CD14-positive monocyte (primary cell): Measurements from ENCODE around the gene GALNT17. TPM values are rescaled to one million over a fixed set of nuclear protein-coding genes. Genes with fewer than 3 reads are reported as not detected.

Source experiments
- DNase-seq, 3 donors: peaks; one replicate each; pipeline ENCODE4 v3.0.0-alpha.2; 2011 to 2022
- H2AFZ ChIP-seq: 2 replicates; pipeline ENCODE4 v1.6.0; 2012; ENCODE audit warnings: mild to moderate bottlenecking, low read depth, low read length, inconsistent platforms; ENCODE audit not compliant: insufficient read depth, poor library complexity, severe bottlenecking
- H3K27ac ChIP-seq, 2 donors: 1 replicate in 1 of 2; 2 replicates in 1 of 2; pipeline ENCODE4 v1.5.1; 2012 to 2013; ENCODE audit warnings: low read length in 2 of 2, control low read depth in 1 of 2, inconsistent platforms in 1 of 2, low read depth in 1 of 2, mild to moderate bottlenecking in 1 of 2
- H3K27me3 ChIP-seq, 2 donors: one replicate each; pipeline versions ENCODE4 v1.6.0 to v1.6.1; 2011 to 2013; ENCODE audit warnings: low read length in 2 of 2; ENCODE audit not compliant: control insufficient read depth in 2 of 2, insufficient read depth in 2 of 2
- H3K36me3 ChIP-seq, 2 donors: replicated peaks in 1 of 2; 1 replicate in 1 of 2; 2 replicates in 1 of 2; pipeline versions ENCODE4 v1.5.1 to v1.6.1; 2012 to 2013; ENCODE audit warnings: low read length in 2 of 2, control low read depth in 1 of 2, inconsistent platforms in 1 of 2, mild to moderate bottlenecking in 1 of 2; ENCODE audit not compliant: insufficient read depth in 2 of 2, control insufficient read depth in 1 of 2
- H3K4me1 ChIP-seq, 2 donors: 1 replicate in 1 of 2; 2 replicates in 1 of 2; pipeline versions ENCODE4 v1.5.1 to v1.6.1; 2012 to 2013; ENCODE audit warnings: low read length in 2 of 2, control low read depth in 1 of 2, inconsistent platforms in 1 of 2, mild to moderate bottlenecking in 1 of 2, moderate library complexity in 1 of 2; ENCODE audit not compliant: insufficient read depth in 2 of 2, control insufficient read depth in 1 of 2
- H3K4me2 ChIP-seq: replicated peaks from 2 replicates; pipeline ENCODE3; 2012; ENCODE audit warnings: low read length, moderate library complexity, mild to moderate bottlenecking; ENCODE audit not compliant: poor library complexity, severe bottlenecking; ENCODE audit errors: extremely low read depth
- H3K4me3 ChIP-seq, 3 experiments: fragments of 200-600 bp in 1 of 3; sonication (generic) in 1 of 3; replicated peaks in 1 of 3; 1 replicate in 2 of 3; 2 replicates in 1 of 3; pipeline ENCODE4 v1.5.1; 2011 to 2013; ENCODE audit warnings: low read length in 3 of 3, mild to moderate bottlenecking in 3 of 3, control low read depth in 2 of 3, low read depth in 2 of 3, inconsistent platforms in 1 of 3, moderate library complexity in 1 of 3
- H3K79me2 ChIP-seq: 2 replicates; pipeline ENCODE4 v1.6.0; 2012; ENCODE audit warnings: mild to moderate bottlenecking, control low read depth, inconsistent platforms, low read length, moderate library complexity; ENCODE audit not compliant: insufficient read depth
- H3K9ac ChIP-seq: 2 replicates; pipeline ENCODE4 v1.6.0; 2017; ENCODE audit warnings: low read length, mild to moderate bottlenecking; ENCODE audit not compliant: insufficient read depth, poor library complexity, severe bottlenecking
- H3K9me3 ChIP-seq, 2 donors: replicated peaks in 1 of 2; 1 replicate in 1 of 2; 2 replicates in 1 of 2; pipeline versions ENCODE4 v1.5.1 to v1.6.1; 2012 to 2013; ENCODE audit warnings: low read length in 2 of 2, control low read depth in 1 of 2; ENCODE audit not compliant: control insufficient read depth in 1 of 2, insufficient read depth in 1 of 2
- H4K20me1 ChIP-seq: 2 replicates; pipeline ENCODE4 v1.6.0; 2012; ENCODE audit warnings: mild to moderate bottlenecking, low read length, control low read depth, moderate library complexity; ENCODE audit not compliant: insufficient read depth
- H3K27ac Mint-ChIP-seq, 7 donors: one replicate each; pipeline ENCODE4 v1.8.0; 2020; ENCODE audit warnings: mild to moderate bottlenecking in 7 of 7, mixed read lengths in 7 of 7, moderate library complexity in 6 of 7, inconsistent platforms in 2 of 7
- H3K27me3 Mint-ChIP-seq, 3 donors: one replicate each; pipeline ENCODE4 v1.8.0; 2021 to 2022; ENCODE audit warnings: low read depth in 3 of 3, mild to moderate bottlenecking in 3 of 3, mixed read lengths in 3 of 3, moderate library complexity in 3 of 3, inconsistent platforms in 1 of 3
- H3K36me3 Mint-ChIP-seq, 2 donors: one replicate each; pipeline ENCODE4 v1.8.0; 2020; ENCODE audit warnings: mixed read lengths in 2 of 2, inconsistent platforms in 1 of 2, mild to moderate bottlenecking in 1 of 2
- H3K4me1 Mint-ChIP-seq: one replicate; pipeline ENCODE4 v1.8.0; 2020; ENCODE audit warnings: mild to moderate bottlenecking, mixed read lengths
- H3K4me3 Mint-ChIP-seq, 2 donors: one replicate each; pipeline ENCODE4 v1.8.0; 2020; ENCODE audit warnings: mild to moderate bottlenecking in 2 of 2, mixed read lengths in 2 of 2, moderate library complexity in 1 of 2
- H3K9me3 Mint-ChIP-seq, 7 donors: one replicate each; pipeline ENCODE4 v1.8.0; 2020 to 2022; ENCODE audit warnings: mixed read lengths in 7 of 7, mild to moderate bottlenecking in 6 of 7, moderate library complexity in 6 of 7, inconsistent platforms in 2 of 7
- WGBS: methylation state at CpG from one replicate; pipeline ENCODE4 v1.1.5; 2013; ENCODE audit warnings: missing lambda C conversion rate; ENCODE audit not compliant: insufficient coverage; 5-methylcytosine and 5-hydroxymethylcytosine counted together
- intact Hi-C, 2 donors: fragments of 100-400 bp; cut with micrococcal nuclease; formaldehyde crosslinking; loops; one replicate each; pipeline versions ENCODE4 v1.15.0 to v1.15.1; 2023
- polyA plus RNA-seq, 3 donors: library from polyadenylated mRNA; depleted of rRNA in 1 of 3; unstranded in 2 of 3; stranded (reverse) in 1 of 3; fragments of 300-500 nt in 2 of 3; fragments of >200 nt in 1 of 3; fragmentation: Illumina TruSeq in 2 of 3; gene quantifications; 1 replicate in 2 of 3; 2 replicates in 1 of 3; pipeline ENCODE4 v1.2.3, GENCODE V29; 2012 to 2021
- TF ChIP-seq, protein P1 (sequence below): fragments of 200-600 bp; IDR thresholded peaks from one replicate; pipeline ENCODE4 v1.8.0; 2022; ENCODE audit warnings: antibody characterized with exemption, mild to moderate bottlenecking

Gene GALNT17
- polyA plus RNA-seq, 3 donors = not detected

DNA sequence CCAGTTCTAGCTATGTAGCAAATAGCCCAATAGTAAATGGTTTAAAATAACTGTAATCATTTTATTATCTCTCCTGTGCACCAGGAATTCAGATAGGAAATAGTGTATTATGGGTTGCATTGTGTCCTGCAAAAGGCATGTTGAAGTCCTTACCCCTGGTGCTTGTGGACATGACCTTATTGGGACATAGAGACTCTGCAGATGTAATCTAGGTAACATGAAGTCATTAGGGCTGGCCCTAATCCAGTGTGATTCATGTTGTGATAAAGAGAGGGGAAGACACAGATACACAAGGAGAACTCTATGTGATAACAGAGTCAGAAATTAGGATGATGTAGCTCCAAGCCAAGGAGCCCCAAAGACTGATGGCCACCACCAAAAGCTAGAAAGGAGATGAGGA is 462.8 kb downstream of the GALNT17 start:
- Histone ChIP-seq H2AFZ (no peak overlapping the region), H3K4me3 (no peak overlapping the region), H3K4me2 (no peak overlapping the region), H3K36me3 (no peaks in the 10 kb centered on the region), H3K9ac (no peak overlapping the region), H3K27me3 (no peaks in the 10 kb centered on the region), H3K4me1 (no peaks in the 10 kb centered on the region), H3K27ac (no peak overlapping the region), H3K9me3 (peaks cover 4% of the 10 kb centered on the region in 2 donors), H3K79me2 (no peaks in the 10 kb centered on the region), H4K20me1 (no peaks in the 10 kb centered on the region)
- DNase-seq = no peak
- Mint-ChIP-seq H3K36me3 (no peaks in the 10 kb centered on the region), H3K9me3 (peaks cover 2 to 20% (median 10%) of the 10 kb centered on the region in 7 donors), H3K27me3 (no peaks in the 10 kb centered on the region), H3K27ac (peak overlapping the region in 1 of 7 donors; percentile 35), H3K4me1 (no peaks in the 10 kb centered on the region), H3K4me3 (no peak overlapping the region)
- TF ChIP-seq, protein P1, sequence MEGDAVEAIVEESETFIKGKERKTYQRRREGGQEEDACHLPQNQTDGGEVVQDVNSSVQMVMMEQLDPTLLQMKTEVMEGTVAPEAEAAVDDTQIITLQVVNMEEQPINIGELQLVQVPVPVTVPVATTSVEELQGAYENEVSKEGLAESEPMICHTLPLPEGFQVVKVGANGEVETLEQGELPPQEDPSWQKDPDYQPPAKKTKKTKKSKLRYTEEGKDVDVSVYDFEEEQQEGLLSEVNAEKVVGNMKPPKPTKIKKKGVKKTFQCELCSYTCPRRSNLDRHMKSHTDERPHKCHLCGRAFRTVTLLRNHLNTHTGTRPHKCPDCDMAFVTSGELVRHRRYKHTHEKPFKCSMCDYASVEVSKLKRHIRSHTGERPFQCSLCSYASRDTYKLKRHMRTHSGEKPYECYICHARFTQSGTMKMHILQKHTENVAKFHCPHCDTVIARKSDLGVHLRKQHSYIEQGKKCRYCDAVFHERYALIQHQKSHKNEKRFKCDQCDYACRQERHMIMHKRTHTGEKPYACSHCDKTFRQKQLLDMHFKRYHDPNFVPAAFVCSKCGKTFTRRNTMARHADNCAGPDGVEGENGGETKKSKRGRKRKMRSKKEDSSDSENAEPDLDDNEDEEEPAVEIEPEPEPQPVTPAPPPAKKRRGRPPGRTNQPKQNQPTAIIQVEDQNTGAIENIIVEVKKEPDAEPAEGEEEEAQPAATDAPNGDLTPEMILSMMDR = no peak
- intact Hi-C loops = no loop called here

DNA sequence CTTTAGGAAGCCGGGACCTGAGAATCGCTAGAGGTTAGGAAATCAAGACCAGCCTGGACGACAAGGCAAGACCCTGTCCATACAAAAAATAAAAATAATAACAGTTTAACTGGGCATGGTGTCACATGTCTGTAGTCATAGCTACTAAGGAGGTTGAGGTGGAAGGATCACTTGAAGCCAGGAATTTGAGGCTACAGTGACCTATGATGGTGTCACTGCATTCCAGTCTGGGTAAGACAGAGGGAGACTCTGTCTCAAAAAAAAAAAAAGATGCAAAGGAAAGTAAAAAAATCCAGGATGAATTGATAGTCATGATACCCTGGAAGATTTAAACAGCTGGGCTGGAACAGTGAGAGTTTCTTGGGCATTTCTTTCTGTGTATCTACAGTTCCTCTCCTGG is 463.2 kb downstream of the GALNT17 start:
- Mint-ChIP-seq H3K27ac (no peak overlapping the region), H3K4me3 (no peak overlapping the region), H3K9me3 (peaks cover 2 to 20% (median 10%) of the 10 kb centered on the region in 7 donors), H3K36me3 (no peaks in the 10 kb centered on the region), H3K27me3 (no peaks in the 10 kb centered on the region), H3K4me1 (no peaks in the 10 kb centered on the region)
- Histone ChIP-seq H3K79me2 (no peaks in the 10 kb centered on the region), H3K4me1 (no peaks in the 10 kb centered on the region), H3K9ac (no peak overlapping the region), H3K27ac (no peak overlapping the region), H3K27me3 (no peaks in the 10 kb centered on the region), H3K4me2 (no peak overlapping the region), H3K4me3 (no peak overlapping the region), H4K20me1 (no peaks in the 10 kb centered on the region), H3K36me3 (no peaks in the 10 kb centered on the region), H3K9me3 (peaks cover 4% of the 10 kb centered on the region in 2 donors), H2AFZ (no peak overlapping the region)
- no peak for DNase-seq
- WGBS = no CpG with 5 or more reads among the region's 3 CpGs
- TF ChIP-seq, protein P1 = no peak
- intact Hi-C loops = no loop called here
